ENCODE data around the gene CAVIN2.
A peak's percentile ranks its signal among the peaks of the same experiment; 100 is the strongest.

CAVIN2 gene

GRCh38 chr2:191846515-191847476 lies at the start of gene CAVIN2:
CAVIN2 (minus strand) TSS chr2:191847088; CDS start chr2:191846925, 163 bp downstream.
- DNase-seq = no peak

DNA sequence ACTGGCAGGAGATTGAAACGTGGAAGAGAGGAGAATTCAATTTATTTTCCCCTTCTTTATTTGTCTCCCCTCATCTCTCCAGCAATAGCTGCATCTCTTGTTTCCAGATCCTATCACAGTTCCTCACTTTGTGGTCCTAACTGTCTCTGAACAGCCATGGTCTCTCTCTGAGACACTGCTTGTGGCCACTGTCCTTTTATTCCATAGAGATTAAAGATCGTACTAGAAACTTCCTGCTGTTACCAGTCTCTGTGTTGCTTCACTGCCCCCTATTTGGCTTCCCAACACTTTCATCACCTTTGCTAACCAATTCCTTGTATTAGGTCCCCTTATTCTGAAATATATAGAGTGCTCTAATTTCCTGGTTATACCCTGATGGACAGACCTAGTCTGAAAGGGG lies 48.9 kb upstream of the CAVIN2 start:
- DNase-seq = no peak

DNA sequence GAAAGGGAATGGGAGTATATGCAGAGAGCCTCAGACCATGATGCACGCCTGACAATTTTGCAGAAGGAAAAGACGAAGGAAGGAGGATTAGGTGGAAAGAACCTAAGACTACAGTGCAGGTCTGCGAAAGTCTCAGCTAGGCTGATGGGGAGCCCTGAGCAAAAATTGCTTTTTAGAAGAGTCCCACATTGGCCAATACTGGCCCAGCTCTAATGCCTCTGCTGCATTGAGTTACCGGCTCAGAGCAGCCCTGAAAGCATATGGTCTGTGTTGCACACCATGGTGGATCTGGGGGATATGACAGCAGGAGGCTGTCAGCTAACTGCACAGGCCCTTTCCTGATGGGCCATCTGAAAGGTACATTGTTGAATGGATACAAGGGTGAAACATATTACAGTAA lies 48.3 kb upstream of the CAVIN2 start:
- no peak for DNase-seq

DNA sequence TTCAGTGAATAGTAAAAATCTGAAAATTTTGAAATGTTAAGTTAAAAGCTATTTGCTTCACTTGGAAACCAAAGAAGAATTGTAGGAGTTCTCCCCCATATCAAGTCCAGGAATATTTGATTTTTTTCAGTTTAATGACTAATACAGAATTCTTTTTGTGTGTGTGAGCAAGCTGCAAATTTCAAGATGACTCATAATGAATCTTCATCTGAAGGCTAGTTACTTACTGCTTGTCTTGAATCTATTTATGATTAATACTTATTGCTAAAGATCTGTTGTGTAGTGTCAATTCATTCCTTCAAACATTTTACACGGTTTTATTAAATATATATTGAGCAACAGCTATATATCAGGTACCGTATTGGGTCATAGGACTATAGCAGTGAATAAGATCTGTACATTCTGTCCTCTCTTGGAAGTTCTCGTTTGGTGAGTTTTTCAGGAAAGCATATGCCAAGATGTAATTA lies 47.8 kb upstream of the CAVIN2 start:
- DNase-seq = no peak

- DNase-seq = no peak
Observed at GRCh38 chr2:191892391-191892790, 45.5 kb upstream of the CAVIN2 start.

DNA sequence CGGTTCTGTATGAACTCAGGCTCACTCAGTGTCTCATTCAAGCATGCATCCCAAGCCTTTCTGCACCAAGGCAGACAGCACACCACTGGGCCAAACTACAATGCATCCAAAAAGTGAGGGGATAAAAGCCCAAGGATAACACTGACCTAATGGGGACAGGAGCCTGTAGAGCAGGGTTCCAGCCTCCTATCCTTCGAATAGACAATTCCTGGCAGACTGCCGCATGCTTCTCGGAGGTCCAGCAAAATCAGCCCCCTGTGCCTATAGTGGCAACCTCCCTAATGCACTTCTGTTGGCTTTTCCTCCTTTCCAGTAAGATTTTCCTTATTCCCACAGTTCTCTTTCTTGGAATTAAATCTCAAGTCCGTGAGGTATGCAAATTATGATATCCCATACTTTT lies 44.8 kb upstream of the CAVIN2 start:
- no peak for DNase-seq

DNA sequence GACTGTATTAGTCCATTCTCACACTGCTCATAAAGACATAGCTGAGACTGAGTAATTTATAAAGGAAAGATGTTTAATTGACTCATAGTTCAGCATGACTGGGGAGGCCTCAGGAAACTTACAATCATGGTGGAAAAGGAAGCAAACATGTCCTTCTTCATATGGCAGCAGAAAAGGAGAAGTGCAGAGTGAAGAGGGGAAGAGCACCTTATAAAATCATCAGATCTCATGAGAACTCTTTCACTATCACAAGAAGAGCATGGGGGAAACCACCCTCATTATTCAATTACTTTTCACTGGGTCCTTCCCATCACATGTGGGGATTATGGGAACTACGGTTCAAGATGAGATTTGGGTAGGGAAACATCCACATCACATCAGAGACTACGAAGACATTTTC lies 43.0 kb upstream of the CAVIN2 start:
- DNase-seq = no peak

- no peak for DNase-seq
Observed at GRCh38 chr2:191888400-191889166, 41.7 kb upstream of the CAVIN2 start.

DNA sequence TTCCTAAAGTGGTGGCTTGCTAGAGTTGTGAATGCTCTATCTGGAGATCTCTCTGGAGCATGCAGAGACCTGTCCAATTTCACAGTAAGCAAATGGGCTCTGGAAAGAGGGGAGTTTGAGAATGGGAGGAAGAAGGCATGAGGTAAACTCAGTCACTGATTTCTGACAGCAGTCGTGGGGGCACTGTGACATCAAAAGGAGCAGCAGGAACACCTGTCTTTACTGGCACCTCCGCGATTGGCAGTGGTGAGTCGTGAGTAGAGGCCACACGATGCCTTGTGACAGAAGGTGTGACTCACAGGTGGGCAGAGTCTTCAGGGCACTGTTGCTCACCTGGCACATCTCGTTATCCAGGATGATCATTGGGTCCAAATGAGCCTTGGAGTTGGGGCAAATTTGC lies 38.8 kb upstream of the CAVIN2 start:
- DNase-seq = no peak

DNA sequence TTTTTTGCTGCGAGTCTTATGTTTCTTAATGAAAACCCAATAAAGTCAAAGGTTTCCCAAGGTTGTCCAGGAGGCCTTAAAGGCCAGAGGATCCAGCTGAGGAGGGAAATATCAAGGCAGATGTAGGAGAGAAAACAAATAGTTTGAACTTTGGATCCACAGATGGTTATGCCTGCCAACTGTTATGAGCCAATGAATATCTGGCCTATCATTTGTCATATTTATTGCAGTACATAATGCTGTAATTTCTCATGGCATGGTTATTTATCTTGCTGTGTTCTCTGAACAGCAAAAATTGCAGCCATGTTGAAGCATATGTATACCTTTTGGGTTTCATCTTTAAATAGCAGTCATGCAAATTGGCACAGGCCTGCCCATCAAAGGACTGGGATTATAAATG lies 38.2 kb upstream of the CAVIN2 start:
- no peak for DNase-seq

GRCh38 chr2:191881982-191882816 lies 35.3 kb upstream of the CAVIN2 start:
- DNase-seq = no peak

- DNase-seq = no peak
Observed at GRCh38 chr2:191878548-191879279, 31.8 kb upstream of the CAVIN2 start.

- no peak for DNase-seq
Observed at GRCh38 chr2:191877875-191878274, 31.0 kb upstream of the CAVIN2 start.

GRCh38 chr2:191875859-191876258 lies 29.0 kb upstream of the CAVIN2 start:
- no peak for DNase-seq

GRCh38 chr2:191870744-191871143 lies 23.9 kb upstream of the CAVIN2 start:
- no peak for DNase-seq

GRCh38 chr2:191869781-191870180 lies 22.9 kb upstream of the CAVIN2 start:
- peak; percentile 15 for DNase-seq

- DNase-seq = peak; percentile 92
Observed at GRCh38 chr2:191869178-191869577, 22.3 kb upstream of the CAVIN2 start.

GRCh38 chr2:191867507-191867847 lies 20.6 kb upstream of the CAVIN2 start:
- no peak for DNase-seq

- no peak for DNase-seq
Observed at GRCh38 chr2:191866675-191867506, 20.0 kb upstream of the CAVIN2 start.

- DNase-seq = no peak
Observed at GRCh38 chr2:191866195-191866594, 19.3 kb upstream of the CAVIN2 start.

DNA sequence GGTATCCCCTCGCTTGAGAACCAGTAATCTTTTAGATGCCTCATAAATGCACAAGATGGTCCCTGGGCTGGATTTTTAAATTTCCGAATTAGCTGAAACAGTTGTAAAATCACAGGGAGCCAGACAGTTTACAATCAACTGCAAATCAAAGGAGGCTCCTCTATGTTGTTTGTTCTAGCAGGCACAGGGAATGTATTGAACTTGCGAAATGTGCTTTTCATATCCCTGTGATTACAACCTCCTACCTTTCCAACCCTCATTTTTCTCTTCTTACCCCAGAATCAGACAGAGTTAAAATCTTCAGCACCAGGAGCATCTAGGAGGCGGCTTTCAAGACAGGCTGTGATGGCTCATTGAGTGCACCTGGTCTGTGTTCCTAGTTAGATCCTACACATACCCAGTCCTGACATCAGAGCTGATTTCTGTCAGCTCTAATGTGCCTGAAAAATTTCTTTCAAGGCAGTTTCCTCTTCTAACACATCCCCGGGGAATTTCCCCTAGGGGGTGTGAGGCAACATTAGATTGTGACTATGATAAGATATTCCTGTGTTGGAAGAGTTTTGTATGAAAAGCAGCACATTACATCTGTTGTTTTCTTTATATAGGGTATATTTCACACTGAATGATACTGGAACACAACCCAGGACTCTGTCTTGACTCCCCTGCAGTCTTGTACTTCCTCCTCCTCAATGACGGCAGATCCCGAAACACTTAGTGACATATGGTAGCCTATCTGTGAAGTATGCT lies 17.9 kb upstream of the CAVIN2 start:
- DNase-seq = no peak

Measured in COR-L47 (cell line).